Thyroid gland (tissue), 4 donors: ENCODE measurements around the gene CACNA1E.

Experiments
- CTCF ChIP-seq, 6 experiments: fragments of 200-600 bp in 3 of 6; fragments of 450-650 bp in 3 of 6; sonication (generic) in 3 of 6; IDR thresholded peaks; one replicate each; pipeline ENCODE4 v1.5.1; 2016 to 2019; ENCODE audit warnings: antibody characterized with exemption in 6 of 6, mild to moderate bottlenecking in 2 of 6, inconsistent platforms in 1 of 6, moderate library complexity in 1 of 6
- POLR2A ChIP-seq, 2 donors: fragments of 450-650 bp; IDR thresholded peaks; one replicate each; pipeline ENCODE4 v1.6.1; 2017; ENCODE audit warnings: antibody characterized with exemption in 2 of 2, mild to moderate bottlenecking in 2 of 2, moderate library complexity in 1 of 2

DNA sequence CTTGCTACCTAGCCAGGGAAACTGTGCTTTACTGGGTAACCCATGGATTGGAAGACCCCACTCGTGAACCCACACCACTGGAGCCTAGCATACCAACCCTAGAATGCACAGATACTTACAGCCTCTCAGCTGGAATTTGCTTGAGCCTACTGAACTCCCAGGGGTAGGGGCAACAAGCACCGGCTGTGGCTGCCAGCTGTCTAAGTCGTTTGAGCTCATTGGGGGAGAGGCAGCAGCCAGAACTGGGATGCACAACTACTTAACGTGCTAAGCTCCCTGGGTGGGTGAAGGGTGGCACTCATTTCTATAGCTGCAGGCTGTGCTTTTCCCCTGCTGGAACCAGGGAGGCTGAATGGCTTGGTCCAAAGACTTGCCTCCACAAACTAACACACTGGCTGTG, 365.8 kb downstream of the CACNA1E start:
- TF ChIP-seq CTCF (IDR thresholded peaks at IDR 0.05): no peak
- no peak for TF ChIP-seq POLR2A (IDR thresholded peaks at IDR 0.05)
